ENCODE results near the gene USP4.

DNA sequence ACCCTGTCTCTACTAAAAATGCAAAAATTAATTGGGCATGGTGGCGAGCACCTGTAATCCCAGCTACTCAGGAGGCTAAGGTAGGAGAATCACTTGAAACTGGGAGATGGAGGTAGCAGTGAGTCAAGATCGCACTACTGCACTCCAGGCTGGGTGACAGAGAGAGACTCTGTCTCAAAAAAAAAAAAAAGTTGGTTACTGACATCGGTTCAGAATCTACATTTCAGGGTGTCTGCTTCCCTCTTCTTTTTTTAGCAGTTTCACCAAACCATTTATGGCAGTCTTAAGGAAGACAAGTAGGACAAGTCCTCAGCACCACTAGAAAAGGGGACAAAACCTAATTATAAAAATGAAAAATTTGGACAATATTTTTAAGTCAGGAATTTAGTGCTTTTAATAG lies 3.3 kb upstream of the USP4 start:
- TF ChIP-seq, protein P1, sequence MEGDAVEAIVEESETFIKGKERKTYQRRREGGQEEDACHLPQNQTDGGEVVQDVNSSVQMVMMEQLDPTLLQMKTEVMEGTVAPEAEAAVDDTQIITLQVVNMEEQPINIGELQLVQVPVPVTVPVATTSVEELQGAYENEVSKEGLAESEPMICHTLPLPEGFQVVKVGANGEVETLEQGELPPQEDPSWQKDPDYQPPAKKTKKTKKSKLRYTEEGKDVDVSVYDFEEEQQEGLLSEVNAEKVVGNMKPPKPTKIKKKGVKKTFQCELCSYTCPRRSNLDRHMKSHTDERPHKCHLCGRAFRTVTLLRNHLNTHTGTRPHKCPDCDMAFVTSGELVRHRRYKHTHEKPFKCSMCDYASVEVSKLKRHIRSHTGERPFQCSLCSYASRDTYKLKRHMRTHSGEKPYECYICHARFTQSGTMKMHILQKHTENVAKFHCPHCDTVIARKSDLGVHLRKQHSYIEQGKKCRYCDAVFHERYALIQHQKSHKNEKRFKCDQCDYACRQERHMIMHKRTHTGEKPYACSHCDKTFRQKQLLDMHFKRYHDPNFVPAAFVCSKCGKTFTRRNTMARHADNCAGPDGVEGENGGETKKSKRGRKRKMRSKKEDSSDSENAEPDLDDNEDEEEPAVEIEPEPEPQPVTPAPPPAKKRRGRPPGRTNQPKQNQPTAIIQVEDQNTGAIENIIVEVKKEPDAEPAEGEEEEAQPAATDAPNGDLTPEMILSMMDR (IDR thresholded peaks at IDR 0.05; ENCODE audit: insufficient read depth, low read length, poor library complexity, severe bottlenecking) = no peak
- no peak for TF ChIP-seq EZH2phosphoT487 (conservative IDR thresholded peaks at IDR 0.05; ENCODE audit: low read length)

Data from SU-DHL-6 (cell line).